Measurements from ENCODE around the gene ZNF354B. TPM values are rescaled to one million over a fixed set of nuclear protein-coding genes. Genes with fewer than 3 reads are reported as not detected.
A peak's percentile ranks its signal among the peaks of the same experiment; 100 is the strongest.
"Not testable (repeated sequence)": the region's sequence is repeated elsewhere in the genome, so short reads cannot be mapped to it uniquely, and the experiment has no call there.

Gene ZNF354B
- total RNA-seq, 1 donor, result 12.5 TPM

DNA sequence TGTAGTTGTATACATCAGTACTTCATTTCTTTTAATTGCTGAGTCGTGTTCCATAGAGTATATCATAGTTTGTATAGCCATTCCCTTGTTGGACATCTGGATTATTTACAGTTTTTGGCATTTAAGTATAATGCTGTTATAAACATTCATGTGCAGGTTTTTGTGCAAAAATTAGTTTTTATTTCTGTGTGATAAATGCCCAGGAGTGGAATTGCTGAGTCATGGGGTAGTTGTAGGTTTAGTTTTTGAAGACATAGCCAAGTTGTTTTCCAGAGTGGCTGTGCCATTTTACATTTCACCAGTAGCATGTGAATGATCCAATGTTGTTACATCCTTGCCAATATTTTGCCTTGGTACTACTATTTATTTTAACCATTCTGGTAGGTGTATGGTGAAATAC lies 12.5 kb downstream of the ZNF354B start:
- TF ChIP-seq CTCF (IDR thresholded peaks at IDR 0.05; ENCODE audit: insufficient read depth, low read depth, low read length), result no peak
- DNase-seq (ENCODE audit: low read depth), result no peak
- no peak overlapping the region for H3K4me3 ChIP-seq (ENCODE audit: low read depth, low read length)

DNA sequence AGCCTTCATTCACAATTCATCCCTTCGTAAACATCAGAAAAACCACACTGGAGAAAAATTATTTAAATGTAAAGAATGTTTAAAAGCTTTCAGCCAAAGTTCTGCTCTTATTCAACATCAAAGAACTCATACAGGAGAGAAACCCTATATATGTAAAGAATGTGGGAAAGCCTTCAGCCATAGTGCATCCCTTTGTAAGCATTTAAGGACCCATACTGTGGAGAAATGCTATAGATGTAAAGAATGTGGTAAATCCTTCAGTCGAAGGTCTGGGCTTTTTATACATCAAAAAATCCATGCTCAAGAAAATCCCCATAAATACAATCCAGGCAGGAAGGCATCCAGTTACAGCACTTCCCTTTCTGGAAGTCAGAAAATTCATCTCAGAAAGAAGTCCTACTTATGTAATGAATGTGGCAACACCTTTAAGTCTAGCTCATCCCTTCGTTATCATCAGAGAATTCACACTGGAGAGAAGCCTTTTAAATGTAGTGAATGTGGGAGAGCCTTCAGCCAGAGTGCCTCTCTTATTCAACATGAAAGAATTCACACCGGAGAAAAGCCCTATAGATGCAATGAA lies 23.5 kb downstream of the ZNF354B start:
- not testable (repeated sequence) for H3K4me3 ChIP-seq (ENCODE audit: low read depth, low read length)

DNA sequence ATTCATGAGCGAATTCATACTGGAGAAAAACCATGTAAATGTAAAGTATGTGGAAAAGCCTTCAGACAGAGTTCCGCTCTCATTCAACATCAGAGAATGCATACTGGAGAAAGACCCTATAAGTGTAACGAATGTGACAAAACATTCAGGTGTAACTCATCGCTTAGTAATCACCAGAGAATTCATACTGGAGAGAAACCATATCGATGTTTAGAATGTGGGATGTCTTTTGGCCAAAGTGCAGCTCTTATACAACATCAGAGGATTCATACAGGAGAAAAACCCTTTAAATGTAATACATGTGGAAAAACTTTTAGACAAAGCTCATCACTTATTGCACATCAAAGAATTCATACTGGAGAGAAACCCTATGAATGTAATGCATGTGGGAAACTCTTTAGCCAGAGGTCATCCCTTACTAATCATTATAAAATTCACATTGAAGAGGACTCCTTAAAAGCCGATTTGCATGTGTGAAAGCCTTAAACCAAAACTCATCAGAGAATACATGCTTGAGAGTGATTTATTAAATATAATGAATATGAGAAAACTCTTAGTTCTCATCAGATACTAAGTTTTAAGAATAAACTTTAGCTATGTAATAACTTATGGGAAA lies 24.2 kb downstream of the ZNF354B start:
- no peak overlapping the region for H3K4me3 ChIP-seq (ENCODE audit: low read depth, low read length)
- TF ChIP-seq CTCF (IDR thresholded peaks at IDR 0.05; ENCODE audit: insufficient read depth, low read depth, low read length), result no peak
- no peak for DNase-seq (ENCODE audit: low read depth)

More for the DNA sequence above, 23.5 kb downstream of the ZNF354B start:
- DNase-seq (ENCODE audit: low read depth), result not testable (repeated sequence)

- H3K4me3 ChIP-seq (ENCODE audit: low read depth, low read length), result peak within 1 kb of the TSS; percentile 78
- peak; percentile 54 for DNase-seq (ENCODE audit: low read depth)
- TF ChIP-seq CTCF (IDR thresholded peaks at IDR 0.05; ENCODE audit: insufficient read depth, low read depth, low read length), result no peak
Observed at GRCh38 chr5:178895615-178896571, 36.1 kb downstream of the ZNF354B start, which contains the start of gene ZFP2. Gene ZFP2 (plus strand): TSS chr5:178895913. CDS start chr5:178931314, 35,401 bp downstream.

GRCh38 chr5:178899289-178899688 lies 39.5 kb downstream of the ZNF354B start:
- H3K4me3 ChIP-seq (ENCODE audit: low read depth, low read length), result no peak overlapping the region
- TF ChIP-seq CTCF (IDR thresholded peaks at IDR 0.05; ENCODE audit: insufficient read depth, low read depth, low read length), result no peak
- DNase-seq (ENCODE audit: low read depth), result no peak

DNA sequence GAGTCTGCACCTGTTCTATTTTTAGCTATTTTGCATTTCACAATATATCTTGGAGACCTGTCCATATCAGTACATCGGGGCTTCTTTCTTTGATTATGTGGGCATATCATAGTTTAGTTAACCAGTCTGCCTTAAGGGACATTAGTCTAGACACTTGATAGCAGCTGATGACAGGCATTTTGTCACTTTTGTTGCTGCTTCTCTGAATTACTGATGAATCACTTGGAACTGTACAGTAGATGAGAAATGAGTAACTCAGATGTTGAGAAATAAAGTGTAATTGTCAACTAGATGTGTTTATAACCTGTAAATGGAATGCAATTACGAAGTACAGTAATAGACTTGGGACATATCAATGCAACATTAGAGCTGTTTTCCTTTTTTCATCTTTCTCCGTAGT lies 43.1 kb downstream of the ZNF354B start:
- no peak overlapping the region for H3K4me3 ChIP-seq (ENCODE audit: low read depth, low read length)
- DNase-seq (ENCODE audit: low read depth), result no peak
- no peak for TF ChIP-seq CTCF (IDR thresholded peaks at IDR 0.05; ENCODE audit: insufficient read depth, low read depth, low read length)
